IMR-90 (cell line): ENCODE measurements around the gene PDLIM5. TPM values are rescaled to one million over a fixed set of nuclear protein-coding genes. Genes with fewer than 3 reads are reported as not detected.

ENCODE experiments used
- ATAC-seq: fragments of 200-7000 bp; cut with Tn5 transposase; 2 replicates; pipeline ENCODE4 v1.9.1; 2020; ENCODE audit warnings: low read depth, mild to moderate bottlenecking, moderate library complexity
- BruUV-seq: library from RNA; stranded (reverse); fragments of 400-500 nt; replicated peaks from 2 replicates; lab custom pipeline; 2021; lab: Mats Ljungman, UMichigan
- CTCF ChIA-PET: fragments of 300-600 bp; formaldehyde crosslinking; extraction: SDS; loops from one replicate; lab custom pipeline; 2021; ENCODE audit warnings: antibody characterized with exemption; lab: Yijun Ruan, JAX
- POLR2A ChIA-PET: fragments of 300-600 bp; sonication (Branson Sonifier 250); formaldehyde crosslinking; loops from one replicate; lab custom pipeline; 2022; ENCODE audit warnings: antibody characterized with exemption; ENCODE audit not compliant: unreplicated experiment; lab: Charles Lee
- DNase-seq: peaks from one replicate; pipeline ENCODE4 v3.0.0; 2013
- H2AFZ ChIP-seq: replicated peaks from 2 replicates; pipeline ENCODE3; 2013; ENCODE audit warnings: low read length, mild to moderate bottlenecking; ENCODE audit not compliant: poor library complexity
- H2AK5ac ChIP-seq: 2 replicates; pipeline ENCODE4 v1.6.1; 2013; ENCODE audit warnings: low read depth, low read length, inconsistent platforms
- H2AK9ac ChIP-seq: replicated peaks from 2 replicates; pipeline ENCODE3; 2013; ENCODE audit warnings: mild to moderate bottlenecking, low read depth, low read length, moderate library complexity; ENCODE audit not compliant: poor library complexity
- H2BK120ac ChIP-seq: 2 replicates; pipeline ENCODE4 v1.6.1; 2013; ENCODE audit warnings: low read depth, low read length, inconsistent platforms
- H2BK15ac ChIP-seq: 3 replicates; pipeline ENCODE4 v1.6.1; 2013; ENCODE audit warnings: low read depth, low read length, inconsistent platforms
- H2BK20ac ChIP-seq: 2 replicates; pipeline ENCODE4 v1.6.1; 2013; ENCODE audit warnings: low read depth, mild to moderate bottlenecking, inconsistent platforms, low read length, moderate library complexity
- H2BK5ac ChIP-seq: 2 replicates; pipeline ENCODE4 v1.6.1; 2013; ENCODE audit warnings: mild to moderate bottlenecking, low read depth, low read length, inconsistent platforms; ENCODE audit not compliant: poor library complexity, severe bottlenecking
- H3K14ac ChIP-seq: replicated peaks from 2 replicates; pipeline ENCODE4 v1.6.1; 2013; ENCODE audit warnings: low read depth, low read length, inconsistent platforms
- H3K18ac ChIP-seq: 2 replicates; pipeline ENCODE4 v1.6.1; 2013; ENCODE audit warnings: low read depth, low read length, control low read depth
- H3K23ac ChIP-seq: 2 replicates; pipeline ENCODE4 v1.6.1; 2013; ENCODE audit warnings: low read depth, low read length, inconsistent platforms
- H3K27ac ChIP-seq: 2 replicates; pipeline ENCODE4 v1.5.1; 2013; ENCODE audit warnings: mild to moderate bottlenecking, control low read depth, low read length; ENCODE audit not compliant: insufficient read depth
- H3K27me3 ChIP-seq: 2 replicates; pipeline ENCODE4 v1.6.1; 2013; ENCODE audit warnings: low read length; ENCODE audit not compliant: control insufficient read depth, insufficient read depth
- H3K36me3 ChIP-seq: 2 replicates; pipeline ENCODE4 v1.6.1; 2013; ENCODE audit warnings: low read length, mixed read lengths; ENCODE audit not compliant: control insufficient read depth, insufficient read depth
- H3K4ac ChIP-seq: 2 replicates; pipeline ENCODE4 v1.6.1; 2013; ENCODE audit warnings: low read depth, low read length, inconsistent platforms
- H3K4me1 ChIP-seq: 2 replicates; pipeline ENCODE4 v1.6.1; 2013; ENCODE audit warnings: low read length, mixed read lengths; ENCODE audit not compliant: control insufficient read depth, insufficient read depth
- H3K4me2 ChIP-seq: 2 replicates; pipeline ENCODE4 v1.6.1; 2013; ENCODE audit warnings: low read depth, mild to moderate bottlenecking, control low read depth, low read length, moderate library complexity
- H3K4me3 ChIP-seq: 2 replicates; pipeline ENCODE4 v1.5.1; 2013; ENCODE audit warnings: low read depth, mild to moderate bottlenecking, control low read depth, low read length, moderate library complexity; ENCODE audit not compliant: insufficient read depth
- H3K56ac ChIP-seq: 2 replicates; pipeline ENCODE4 v1.6.1; 2013; ENCODE audit warnings: low read length, inconsistent platforms; ENCODE audit not compliant: insufficient read depth; ENCODE audit errors: extremely low read depth
- H3K79me1 ChIP-seq, 2 experiments: 2 replicates each; pipeline ENCODE4 v1.6.1; 2013; ENCODE audit warnings: low read length in 2 of 2, inconsistent platforms in 1 of 2, low read depth in 1 of 2
- H3K9ac ChIP-seq: 2 replicates; pipeline ENCODE4 v1.6.1; 2013; ENCODE audit warnings: low read depth, low read length, control low read depth
- H3K9me1 ChIP-seq: 2 replicates; pipeline ENCODE4 v1.6.1; 2013; ENCODE audit warnings: low read length, inconsistent platforms; ENCODE audit not compliant: insufficient read depth
- H3K9me3 ChIP-seq: 2 replicates; pipeline ENCODE4 v1.6.1; 2013; ENCODE audit warnings: low read length; ENCODE audit not compliant: control insufficient read depth, insufficient read depth
- H4K20me1 ChIP-seq: 2 replicates; pipeline ENCODE4 v1.6.1; 2013; ENCODE audit warnings: low read length, inconsistent platforms; ENCODE audit not compliant: insufficient read depth
- H4K5ac ChIP-seq: 2 replicates; pipeline ENCODE4 v1.6.1; 2013; ENCODE audit warnings: mild to moderate bottlenecking, low read depth, low read length, control low read depth
- H4K8ac ChIP-seq, 2 experiments: 2 replicates each; pipeline ENCODE4 v1.6.1; 2013; ENCODE audit warnings: low read depth in 2 of 2, low read length in 2 of 2, control low read depth in 1 of 2, inconsistent platforms in 1 of 2
- H4K91ac ChIP-seq: 2 replicates; pipeline ENCODE4 v1.6.1; 2013; ENCODE audit warnings: low read depth, low read length, inconsistent platforms; ENCODE audit not compliant: insufficient read depth
- BHLHE40 ChIP-seq: fragments of 150-350 bp; IDR thresholded peaks from 2 replicates; pipeline ENCODE4 v1.6.1; 2016; ENCODE audit warnings: mild to moderate bottlenecking, low read depth, low read length
- CEBPB ChIP-seq: IDR thresholded peaks from 2 replicates; pipeline ENCODE4 v1.6.1; 2012; ENCODE audit warnings: low read depth, low read length, improper control_type of control experiment
- CHD1 ChIP-seq: IDR thresholded peaks from 2 replicates; pipeline ENCODE4 v1.6.1; 2012; ENCODE audit warnings: low read depth, low read length, improper control_type of control experiment
- FOS ChIP-seq: fragments of 150-350 bp; IDR thresholded peaks from 2 replicates; pipeline ENCODE4 v1.6.1; 2016; ENCODE audit warnings: low read depth, low read length
- MAFK ChIP-seq: IDR thresholded peaks from 2 replicates; pipeline ENCODE4 v1.6.1; 2012; ENCODE audit warnings: low read depth, low read length, improper control_type of control experiment
- MAZ ChIP-seq: IDR thresholded peaks from 2 replicates; pipeline ENCODE4 v1.6.1; 2012; ENCODE audit warnings: low read depth, mild to moderate bottlenecking, low read length, improper control_type of control experiment, moderate library complexity, borderline replicate concordance
- MXI1 ChIP-seq: IDR thresholded peaks from 2 replicates; pipeline ENCODE4 v1.6.1; 2012; ENCODE audit warnings: low read depth, mild to moderate bottlenecking, low read length, moderate library complexity, borderline replicate concordance
- NFE2L2 ChIP-seq: fragments of 150-350 bp; IDR thresholded peaks from 2 replicates; pipeline ENCODE4 v1.6.1; 2016; ENCODE audit warnings: low read depth, mild to moderate bottlenecking, low read length
- POLR2A ChIP-seq: IDR thresholded peaks from 2 replicates; pipeline ENCODE4 v1.6.1; 2012; ENCODE audit warnings: mild to moderate bottlenecking, low read depth, low read length
- RAD21 ChIP-seq: IDR thresholded peaks from 2 replicates; pipeline ENCODE4 v1.6.1; 2012; ENCODE audit warnings: low read length, improper control_type of control experiment
- RCOR1 ChIP-seq: IDR thresholded peaks from 2 replicates; pipeline ENCODE4 v1.6.1; 2012; ENCODE audit warnings: mild to moderate bottlenecking, low read length, improper control_type of control experiment; ENCODE audit not compliant: insufficient replicate concordance
- RFX5 ChIP-seq: IDR thresholded peaks from 2 replicates; pipeline ENCODE4 v1.8.0; 2012; ENCODE audit warnings: low read depth, mild to moderate bottlenecking, low read length, moderate library complexity
- SMC3 ChIP-seq: fragments of 150-350 bp; IDR thresholded peaks from 2 replicates; pipeline ENCODE4 v1.6.1; 2016; ENCODE audit warnings: low read depth, mild to moderate bottlenecking, antibody characterized with exemption, low read length, moderate library complexity
- WGBS, 2 experiments: methylation state at CpG; one replicate each; pipeline versions ENCODE4 v1.1.5 to v1.1.7; 2013; ENCODE audit warnings: missing lambda C conversion rate in 2 of 2; ENCODE audit not compliant: insufficient read length in 1 of 2; ENCODE audit errors: extremely low coverage in 2 of 2; 5-methylcytosine and 5-hydroxymethylcytosine counted together
- dilution Hi-C: fragments of 300-500 bp; cut with HindIII; formaldehyde crosslinking; loops from one replicate; pipeline ENCODE4 v1.14.3; 2018; ENCODE audit warnings: low sequenced_read_pairs; ENCODE audit not compliant: unreplicated experiment
- in situ Hi-C: fragments of 300-500 bp; cut with MboI; formaldehyde crosslinking; loops from 3 replicates; pipeline ENCODE4 v1.14.3; 2019; ENCODE audit warnings: low sequenced_read_pairs, inconsistent platforms, mixed read lengths
- intact Hi-C: fragments of 100-400 bp; cut with micrococcal nuclease; formaldehyde crosslinking; loops from 2 replicates; pipeline ENCODE4 v1.10.0; 2022
- polyA plus RNA-seq, 3 experiments: library from polyadenylated mRNA; depleted of rRNA; stranded (reverse); fragments of >200 nt; gene quantifications; 2 replicates each; pipeline ENCODE4 v1.2.3, GENCODE V29; 2012; ENCODE audit warnings: low replicate concordance in 1 of 3
- total RNA-seq: library from RNA; depleted of rRNA; stranded (reverse); fragments of >200 nt; gene quantifications from 2 replicates; pipeline ENCODE4 v1.2.3, GENCODE V29; 2012
- TF ChIP-seq, protein P1 (sequence below): fragments of 150-350 bp; IDR thresholded peaks from 2 replicates; pipeline ENCODE4 v1.6.1; 2016; ENCODE audit warnings: low read depth, mild to moderate bottlenecking, low read length, moderate library complexity, borderline replicate concordance
- TF ChIP-seq, protein P2 (sequence below): fragments of 150-350 bp; IDR thresholded peaks from 2 replicates; pipeline ENCODE4 v1.6.1; 2017; ENCODE audit warnings: mild to moderate bottlenecking, antibody characterized with exemption, low read length, low read depth
- TF ChIP-seq, protein P3 (sequence below): conservative IDR thresholded peaks from 2 replicates; pipeline ENCODE4 v1.5.1; 2012; ENCODE audit warnings: mild to moderate bottlenecking, low read depth, low read length, improper control_type of control experiment

The PDLIM5 gene
- total and polyA plus RNA-seq, 2 of the 4 experiments (the other 2 are of a cell fraction) = 96.5 to 188 TPM

DNA sequence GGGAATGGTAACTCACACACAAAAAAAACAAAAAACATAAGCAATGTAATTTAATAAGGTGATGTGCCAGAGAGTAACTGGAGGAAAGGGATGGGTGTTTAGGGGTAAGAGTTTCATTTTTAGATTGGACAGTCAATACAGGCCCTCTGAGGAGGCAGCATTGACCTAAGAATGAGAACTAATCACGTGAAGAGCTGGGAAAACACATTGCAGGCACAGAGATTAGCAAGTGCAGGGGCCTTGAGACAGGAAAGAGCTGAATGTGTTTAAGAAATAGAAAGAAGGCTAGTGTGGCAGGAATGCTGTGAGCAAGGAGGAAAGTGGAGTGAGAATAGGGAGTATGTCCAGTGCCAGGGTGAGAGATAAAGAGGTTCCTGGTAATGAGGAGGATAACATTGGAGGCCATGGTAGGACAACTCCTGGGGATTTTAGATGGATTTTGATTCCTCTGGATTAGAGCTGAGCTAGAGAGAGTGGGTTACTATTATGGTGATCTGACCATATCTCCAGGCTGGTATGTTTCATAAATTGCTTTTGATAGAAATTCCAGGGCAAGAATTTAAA, 17.6 kb downstream of the PDLIM5 start:
- no peak overlapping the region for H3K4me2 ChIP-seq
- peaks cover 6% of the 10 kb centered on the region; the same call in 1 of the 2 replicates for H3K9me1 ChIP-seq
- intact Hi-C loops = no loop called here
- H3K56ac ChIP-seq = no peak overlapping the region
- peak overlapping the region; percentile 1; the same call in 1 of the 2 replicates for H4K5ac ChIP-seq
- H4K20me1 ChIP-seq = peaks cover 24% of the 10 kb centered on the region
- H3K4me3 ChIP-seq = no peak overlapping the region
- ATAC-seq (no peak; the same call in 1 of the 2 replicates), DNase-seq (no peak)
- in situ Hi-C loops = no loop called here
- H2AFZ ChIP-seq = no peak overlapping the region
- no peaks in the 10 kb centered on the region for H3K27me3 ChIP-seq
- no peak overlapping the region for H2AK5ac ChIP-seq
- no peak overlapping the region; a peak in 1 of 4 replicates for H4K8ac ChIP-seq
- no peak overlapping the region for H3K4ac ChIP-seq
- 100% methylated on average over 1 of the region's 1 CpG; no CpG with 5 or more reads in 1 of the 2 experiments for WGBS, 2 experiments
- H2BK15ac ChIP-seq = peak overlapping the region; percentile 60; the same call in 1 of the 3 replicates
- no peaks in the 10 kb centered on the region; the same call in 1 of the 2 replicates for H3K36me3 ChIP-seq
- no peak for TF ChIP-seq RCOR1
- TF ChIP-seq CEBPB = no peak
- no peak for TF ChIP-seq MXI1
- no peak for TF ChIP-seq POLR2A
- TF ChIP-seq, protein P1, sequence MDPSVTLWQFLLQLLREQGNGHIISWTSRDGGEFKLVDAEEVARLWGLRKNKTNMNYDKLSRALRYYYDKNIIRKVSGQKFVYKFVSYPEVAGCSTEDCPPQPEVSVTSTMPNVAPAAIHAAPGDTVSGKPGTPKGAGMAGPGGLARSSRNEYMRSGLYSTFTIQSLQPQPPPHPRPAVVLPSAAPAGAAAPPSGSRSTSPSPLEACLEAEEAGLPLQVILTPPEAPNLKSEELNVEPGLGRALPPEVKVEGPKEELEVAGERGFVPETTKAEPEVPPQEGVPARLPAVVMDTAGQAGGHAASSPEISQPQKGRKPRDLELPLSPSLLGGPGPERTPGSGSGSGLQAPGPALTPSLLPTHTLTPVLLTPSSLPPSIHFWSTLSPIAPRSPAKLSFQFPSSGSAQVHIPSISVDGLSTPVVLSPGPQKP = no peak
- TF ChIP-seq RAD21 = no peak
- TF ChIP-seq, protein P2, sequence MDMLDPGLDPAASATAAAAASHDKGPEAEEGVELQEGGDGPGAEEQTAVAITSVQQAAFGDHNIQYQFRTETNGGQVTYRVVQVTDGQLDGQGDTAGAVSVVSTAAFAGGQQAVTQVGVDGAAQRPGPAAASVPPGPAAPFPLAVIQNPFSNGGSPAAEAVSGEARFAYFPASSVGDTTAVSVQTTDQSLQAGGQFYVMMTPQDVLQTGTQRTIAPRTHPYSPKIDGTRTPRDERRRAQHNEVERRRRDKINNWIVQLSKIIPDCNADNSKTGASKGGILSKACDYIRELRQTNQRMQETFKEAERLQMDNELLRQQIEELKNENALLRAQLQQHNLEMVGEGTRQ = no peak
- TF ChIP-seq SMC3 = no peak
- no peak for TF ChIP-seq NFE2L2
- no peak for TF ChIP-seq FOS
- no peak for TF ChIP-seq BHLHE40
- no peak for TF ChIP-seq MAFK
- TF ChIP-seq, protein P3, sequence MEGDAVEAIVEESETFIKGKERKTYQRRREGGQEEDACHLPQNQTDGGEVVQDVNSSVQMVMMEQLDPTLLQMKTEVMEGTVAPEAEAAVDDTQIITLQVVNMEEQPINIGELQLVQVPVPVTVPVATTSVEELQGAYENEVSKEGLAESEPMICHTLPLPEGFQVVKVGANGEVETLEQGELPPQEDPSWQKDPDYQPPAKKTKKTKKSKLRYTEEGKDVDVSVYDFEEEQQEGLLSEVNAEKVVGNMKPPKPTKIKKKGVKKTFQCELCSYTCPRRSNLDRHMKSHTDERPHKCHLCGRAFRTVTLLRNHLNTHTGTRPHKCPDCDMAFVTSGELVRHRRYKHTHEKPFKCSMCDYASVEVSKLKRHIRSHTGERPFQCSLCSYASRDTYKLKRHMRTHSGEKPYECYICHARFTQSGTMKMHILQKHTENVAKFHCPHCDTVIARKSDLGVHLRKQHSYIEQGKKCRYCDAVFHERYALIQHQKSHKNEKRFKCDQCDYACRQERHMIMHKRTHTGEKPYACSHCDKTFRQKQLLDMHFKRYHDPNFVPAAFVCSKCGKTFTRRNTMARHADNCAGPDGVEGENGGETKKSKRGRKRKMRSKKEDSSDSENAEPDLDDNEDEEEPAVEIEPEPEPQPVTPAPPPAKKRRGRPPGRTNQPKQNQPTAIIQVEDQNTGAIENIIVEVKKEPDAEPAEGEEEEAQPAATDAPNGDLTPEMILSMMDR = no peak
- no peak for TF ChIP-seq RFX5
- no peak for TF ChIP-seq MAZ
- no peak for TF ChIP-seq CHD1
- peak overlapping the region; percentile 21 for H2BK5ac ChIP-seq
- H3K79me1 ChIP-seq = peaks cover 15 to 56% of the 10 kb centered on the region in 2 experiments
- dilution Hi-C loops = no loop called here
- H2BK20ac ChIP-seq = no peak overlapping the region
- H2BK120ac ChIP-seq = no peak overlapping the region
- no TSS peak for BruUV-seq
- peak overlapping the region; percentile 9; the same call in 1 of the 2 replicates for H3K14ac ChIP-seq
- peaks cover 10% of the 10 kb centered on the region for H3K4me1 ChIP-seq
- no peaks in the 10 kb centered on the region for H3K9me3 ChIP-seq
- no peak overlapping the region for H3K9ac ChIP-seq
- H2AK9ac ChIP-seq = no peak overlapping the region
- POLR2A ChIA-PET = no interaction called here
- no peak overlapping the region for H4K91ac ChIP-seq
- H3K27ac ChIP-seq = no peak overlapping the region
- peak overlapping the region; percentile 16; the same call in 1 of the 2 replicates for H3K18ac ChIP-seq
- H3K23ac ChIP-seq = peak overlapping the region; percentile 66; the same call in 1 of the 2 replicates
- CTCF ChIA-PET = no interaction called here
